ENCODE measurements around the gene DENND4A. TPM values are rescaled to one million over a fixed set of nuclear protein-coding genes. Genes with fewer than 3 reads are reported as not detected.

The DENND4A gene
- total and polyA plus RNA-seq, 2 donors (not counting 1 experiment from before 2014, with no cell fraction given): 24.4 to 103 TPM

GRCh38 chr15:65791335-65792137, 557 bp downstream of the DENND4A start:
- H3K27me3 Mint-ChIP-seq: no peaks in the 10 kb centered on the region
- H3K79me2 ChIP-seq (ENCODE audit: control insufficient read depth, insufficient read depth, low read length): peaks cover 60% of the 10 kb centered on the region

More at GRCh38 chr15:65791335-65792137, 557 bp downstream of the DENND4A start:
- H4K20me1 ChIP-seq (ENCODE audit: control insufficient read depth, insufficient read depth, low read length, poor library complexity, severe bottlenecking): peaks cover 29% of the 10 kb centered on the region
- Mint-ChIP-seq H3K4me1 (peaks cover 51% of the 10 kb centered on the region), H3K27ac (peak overlapping the region; percentile 97), H3K9me3 (ENCODE audit: insufficient read depth) (no peaks in the 10 kb centered on the region), H3K4me3 (peak overlapping the region; percentile 93)
- H3K36me3 ChIP-seq (replicated peaks in 1 of 2; ENCODE audit: control extremely low read depth in 1 of 2, control insufficient read depth in 1 of 2, extremely low read depth in 1 of 2, insufficient read depth in 2 of 2, low read length in 1 of 2): no peaks in the 10 kb centered on the region
- H3K4me2 ChIP-seq (replicated peaks; ENCODE audit: low read depth, low read length, poor library complexity, severe bottlenecking): peak overlapping the region; percentile 82
- POLR2A ChIA-PET: interaction anchor here (0.7 to 3.3 kb wide), 10 partner anchors 11 to 86 kb away, joined by 3 to 23 read pairs (median 5); partner anchors contain the start of gene RAB11A
- WGBS (ENCODE audit: insufficient coverage): under 1% methylated on average over 69 of the region's 69 CpGs
- H3K27ac ChIP-seq (ENCODE audit: low read length in 2 of 2): peak overlapping the region; percentile 99 to 100
- H3K9ac ChIP-seq (ENCODE audit: low read length): peak overlapping the region; percentile 93
- no peaks in the 10 kb centered on the region for H3K27me3 ChIP-seq (replicated peaks in 1 of 4; ENCODE audit: control extremely low read depth in 1 of 4, control insufficient read depth in 3 of 4, insufficient read depth in 4 of 4, low read length in 3 of 4)
- H2AFZ ChIP-seq (ENCODE audit: insufficient read depth, low read depth, low read length, poor library complexity, severe bottlenecking): no peak overlapping the region
- DNase-seq: peak; percentile 72
- H3K9me3 ChIP-seq (ENCODE audit: control extremely low read depth in 1 of 3, control insufficient read depth in 2 of 3, insufficient read depth in 1 of 3, low read length in 2 of 3): no peaks in the 10 kb centered on the region
- peaks cover 36 to 41% of the 10 kb centered on the region in 2 donors for H3K4me1 ChIP-seq (ENCODE audit: control insufficient read depth in 2 of 2, insufficient read depth in 2 of 2, low read length in 2 of 2)
- no peak for TF ChIP-seq EZH2 (IDR thresholded peaks at IDR 0.05; ENCODE audit: borderline replicate concordance, insufficient read depth, low read depth, low read length, poor library complexity, severe bottlenecking)
- TF ChIP-seq, protein P1, sequence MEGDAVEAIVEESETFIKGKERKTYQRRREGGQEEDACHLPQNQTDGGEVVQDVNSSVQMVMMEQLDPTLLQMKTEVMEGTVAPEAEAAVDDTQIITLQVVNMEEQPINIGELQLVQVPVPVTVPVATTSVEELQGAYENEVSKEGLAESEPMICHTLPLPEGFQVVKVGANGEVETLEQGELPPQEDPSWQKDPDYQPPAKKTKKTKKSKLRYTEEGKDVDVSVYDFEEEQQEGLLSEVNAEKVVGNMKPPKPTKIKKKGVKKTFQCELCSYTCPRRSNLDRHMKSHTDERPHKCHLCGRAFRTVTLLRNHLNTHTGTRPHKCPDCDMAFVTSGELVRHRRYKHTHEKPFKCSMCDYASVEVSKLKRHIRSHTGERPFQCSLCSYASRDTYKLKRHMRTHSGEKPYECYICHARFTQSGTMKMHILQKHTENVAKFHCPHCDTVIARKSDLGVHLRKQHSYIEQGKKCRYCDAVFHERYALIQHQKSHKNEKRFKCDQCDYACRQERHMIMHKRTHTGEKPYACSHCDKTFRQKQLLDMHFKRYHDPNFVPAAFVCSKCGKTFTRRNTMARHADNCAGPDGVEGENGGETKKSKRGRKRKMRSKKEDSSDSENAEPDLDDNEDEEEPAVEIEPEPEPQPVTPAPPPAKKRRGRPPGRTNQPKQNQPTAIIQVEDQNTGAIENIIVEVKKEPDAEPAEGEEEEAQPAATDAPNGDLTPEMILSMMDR (IDR thresholded peaks at IDR 0.05): no peak
- CTCF ChIA-PET: interaction anchor here (0.6 to 5.3 kb wide), 19 partner anchors 12 to 128 kb away, joined by 3 to 26 read pairs (median 5); partner anchors contain the start of gene RAB11A
- intact Hi-C loops (cut with micrococcal nuclease): loop anchor here (1.0 to 5.0 kb wide), 5 partner anchors 18 to 84 kb away; partner anchors contain the start of gene RAB11A
- H3K4me3 ChIP-seq (ENCODE audit: control extremely low read depth in 1 of 5, extremely low read depth in 1 of 5, insufficient read depth in 1 of 5, low read depth in 2 of 5, low read length in 4 of 5): peak overlapping the region; percentile 82 to 99 (median 95)
- no peak for ATAC-seq (ENCODE audit: low read depth)
